AG09309 (cell line): ENCODE measurements around the gene KRTAP4-16.
"Not testable (repeated sequence)": the region's sequence is repeated elsewhere in the genome, so short reads cannot be mapped to it uniquely, and the experiment has no call there.

Source experiments
- DNase-seq: peaks from one replicate; pipeline ENCODE4 v3.0.0-alpha.2; 2010; ENCODE audit warnings: low read depth
- H3K4me3 ChIP-seq: 2 replicates; pipeline ENCODE4 v1.5.1; 2011; ENCODE audit warnings: mild to moderate bottlenecking, low read depth, low read length, moderate library complexity; ENCODE audit not compliant: control insufficient read depth
- TF ChIP-seq, protein P1 (sequence below): IDR thresholded peaks from 2 replicates; pipeline ENCODE4 v1.5.1; 2011; ENCODE audit warnings: mild to moderate bottlenecking, low read depth, low read length, inconsistent platforms; ENCODE audit not compliant: insufficient read depth, control insufficient read depth; ENCODE audit errors: missing control alignments

Gene KRTAP4-16

DNA sequence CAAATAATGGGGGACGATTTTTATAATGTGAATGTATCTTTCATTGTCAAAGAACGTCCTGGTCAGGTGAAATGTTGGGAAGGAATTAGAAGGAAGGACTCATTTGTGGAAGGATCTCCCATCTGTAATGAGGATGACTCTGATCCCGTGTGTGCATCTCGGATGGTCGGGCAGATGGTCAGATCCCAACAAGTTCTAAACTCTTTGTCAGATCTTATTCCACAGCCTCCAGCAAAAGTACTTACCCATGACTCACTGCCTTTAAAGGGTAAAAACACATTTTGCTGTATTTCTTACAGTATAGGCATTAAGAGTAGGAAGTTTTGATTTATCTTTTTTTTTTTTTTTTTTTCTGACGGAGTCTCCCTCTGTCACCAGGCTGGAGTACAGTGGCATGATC lies 3.5 kb downstream of the KRTAP4-16 start:
- DNase-seq: no peak
- no peak overlapping the region for H3K4me3 ChIP-seq
- TF ChIP-seq, protein P1, sequence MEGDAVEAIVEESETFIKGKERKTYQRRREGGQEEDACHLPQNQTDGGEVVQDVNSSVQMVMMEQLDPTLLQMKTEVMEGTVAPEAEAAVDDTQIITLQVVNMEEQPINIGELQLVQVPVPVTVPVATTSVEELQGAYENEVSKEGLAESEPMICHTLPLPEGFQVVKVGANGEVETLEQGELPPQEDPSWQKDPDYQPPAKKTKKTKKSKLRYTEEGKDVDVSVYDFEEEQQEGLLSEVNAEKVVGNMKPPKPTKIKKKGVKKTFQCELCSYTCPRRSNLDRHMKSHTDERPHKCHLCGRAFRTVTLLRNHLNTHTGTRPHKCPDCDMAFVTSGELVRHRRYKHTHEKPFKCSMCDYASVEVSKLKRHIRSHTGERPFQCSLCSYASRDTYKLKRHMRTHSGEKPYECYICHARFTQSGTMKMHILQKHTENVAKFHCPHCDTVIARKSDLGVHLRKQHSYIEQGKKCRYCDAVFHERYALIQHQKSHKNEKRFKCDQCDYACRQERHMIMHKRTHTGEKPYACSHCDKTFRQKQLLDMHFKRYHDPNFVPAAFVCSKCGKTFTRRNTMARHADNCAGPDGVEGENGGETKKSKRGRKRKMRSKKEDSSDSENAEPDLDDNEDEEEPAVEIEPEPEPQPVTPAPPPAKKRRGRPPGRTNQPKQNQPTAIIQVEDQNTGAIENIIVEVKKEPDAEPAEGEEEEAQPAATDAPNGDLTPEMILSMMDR: no peak

DNA sequence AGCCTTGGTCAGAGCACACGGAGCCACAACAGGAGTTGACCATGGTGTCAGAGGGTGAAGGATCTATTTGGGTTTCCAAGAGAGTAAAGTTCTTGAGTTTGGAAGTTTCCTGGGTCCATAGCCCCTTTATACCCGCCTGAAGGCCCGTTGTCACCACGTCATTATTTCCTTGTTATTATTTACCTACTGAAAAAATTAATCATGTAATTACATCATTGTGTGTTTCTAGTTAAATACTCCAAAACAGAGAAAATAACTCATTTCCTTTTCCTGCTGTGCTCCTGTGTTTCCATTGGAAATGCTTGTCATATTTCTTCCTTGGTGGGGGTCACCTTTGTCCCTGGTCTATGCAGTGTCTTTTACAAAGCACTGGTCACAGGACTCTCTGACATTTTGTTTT lies 4.0 kb downstream of the KRTAP4-16 start, which contains the start of gene KRTAP4-8:
TSS of gene KRTAP4-8 (minus strand) at position 101 of the 400 bp plus-strand sequence. CDS start at position 43, 58 bp downstream.
- TF ChIP-seq, protein P1: no peak
- no peak for DNase-seq

DNA sequence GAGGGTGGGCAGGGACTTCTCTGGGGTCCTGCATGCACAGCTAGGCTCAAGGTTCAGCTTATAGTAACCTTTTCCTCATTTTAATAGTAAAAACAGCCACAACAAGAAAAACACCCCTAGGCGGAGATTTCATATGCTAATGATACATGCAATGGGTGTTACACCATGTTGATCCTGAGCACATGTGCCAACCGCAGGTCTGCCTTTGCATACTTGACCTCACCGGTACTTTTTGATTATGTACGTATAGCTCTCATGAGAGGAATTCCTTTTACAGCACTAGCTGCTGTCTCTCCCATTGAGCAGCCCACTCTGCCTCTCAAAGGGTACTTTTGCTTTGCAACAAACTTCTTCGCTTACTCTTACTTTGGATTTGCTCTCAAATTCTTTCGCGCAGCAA lies 6.0 kb downstream of the KRTAP4-16 start:
- H3K4me3 ChIP-seq: no peak overlapping the region
- TF ChIP-seq, protein P1: no peak
- DNase-seq: no peak

More for the DNA sequence above, 4.0 kb downstream of the KRTAP4-16 start, which contains the start of gene KRTAP4-8:
- H3K4me3 ChIP-seq: no peak within 1 kb of the TSS

DNA sequence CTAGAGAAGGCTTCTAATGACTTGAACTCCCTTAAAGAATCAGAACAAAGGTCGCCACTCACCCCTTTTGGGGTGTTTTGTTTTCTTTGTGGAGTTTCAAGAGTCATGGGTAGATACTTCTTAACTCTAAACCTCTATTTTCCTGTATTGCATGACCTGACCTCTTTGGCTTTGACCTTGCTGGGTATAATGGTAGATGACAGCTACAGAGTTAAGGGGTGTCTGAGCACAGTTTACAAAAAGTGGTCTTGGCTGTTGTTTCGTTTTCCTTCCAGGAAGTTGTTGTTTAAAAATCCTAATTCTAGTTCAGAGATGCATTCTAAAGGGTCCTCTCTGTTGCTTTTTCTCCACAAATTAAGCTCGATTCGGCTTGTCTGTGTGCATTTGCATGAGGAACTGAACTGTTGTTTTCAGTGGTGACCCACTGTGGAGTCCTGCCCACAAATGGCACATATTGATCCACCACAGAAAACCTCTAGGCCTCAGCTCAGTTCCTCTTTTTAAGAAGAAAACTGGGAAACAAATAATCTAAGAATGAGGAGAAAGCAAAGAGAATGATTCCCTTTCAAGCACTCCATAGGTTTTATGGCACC lies 13.2 kb downstream of the KRTAP4-16 start:
- DNase-seq, H3K4me3 ChIP-seq: not testable (repeated sequence)

DNA sequence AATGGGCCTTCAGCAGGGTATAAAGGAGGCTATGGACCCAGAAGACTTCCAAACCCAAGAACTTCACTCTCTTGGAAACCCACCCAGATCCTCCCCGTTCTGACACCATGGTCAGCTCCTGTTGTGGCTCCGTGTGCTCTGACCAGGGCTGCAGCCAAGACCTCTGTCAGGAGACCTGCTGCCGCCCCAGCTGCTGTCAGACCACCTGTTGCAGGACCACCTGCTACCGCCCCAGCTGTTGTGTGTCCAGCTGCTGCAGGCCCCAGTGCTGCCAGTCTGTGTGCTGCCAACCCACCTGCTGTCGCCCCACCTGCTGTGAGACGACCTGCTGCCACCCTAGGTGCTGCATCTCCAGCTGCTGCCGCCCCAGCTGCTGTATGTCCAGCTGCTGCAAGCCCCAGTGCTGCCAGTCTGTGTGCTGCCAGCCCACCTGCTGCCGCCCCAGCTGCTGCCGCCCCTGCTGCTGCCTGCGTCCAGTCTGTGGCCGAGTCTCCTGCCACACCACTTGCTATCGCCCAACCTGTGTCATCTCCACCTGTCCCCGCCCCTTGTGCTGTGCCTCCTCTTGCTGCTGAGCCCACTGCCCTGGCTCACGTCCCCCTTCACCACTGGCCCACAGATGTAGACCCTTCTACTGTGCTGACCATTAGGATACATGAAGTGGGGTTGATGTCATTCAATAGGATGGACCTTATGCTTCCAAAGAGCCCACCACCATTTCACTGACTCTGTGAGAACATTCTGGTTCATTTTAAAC lies 17.7 kb downstream of the KRTAP4-16 start, which contains the start of gene KRTAP4-7:
TSS of gene KRTAP4-7 (plus strand) at position 51 of the 757 bp plus-strand sequence. CDS start at position 108, 57 bp downstream.
- not testable (repeated sequence) for H3K4me3 ChIP-seq, DNase-seq

DNA sequence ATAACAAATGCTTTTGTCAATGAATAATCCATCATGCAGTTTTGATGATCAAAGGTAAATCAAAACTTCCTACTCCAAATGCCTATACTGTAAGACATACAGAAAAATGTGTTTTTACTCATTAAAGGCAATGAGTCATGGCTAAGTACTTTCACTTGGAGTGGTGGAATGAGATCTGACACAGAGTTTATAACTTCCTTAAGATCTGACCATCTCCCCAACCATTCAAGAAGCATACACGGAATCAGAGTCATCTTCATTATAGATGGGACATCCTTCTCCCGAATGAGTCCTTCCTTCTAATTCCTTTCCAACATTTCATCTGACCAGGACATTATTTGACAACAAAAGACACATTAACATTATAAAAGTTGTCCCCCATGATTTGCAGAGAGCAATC lies 18.6 kb downstream of the KRTAP4-16 start:
- DNase-seq, H3K4me3 ChIP-seq: not testable (repeated sequence)

DNA sequence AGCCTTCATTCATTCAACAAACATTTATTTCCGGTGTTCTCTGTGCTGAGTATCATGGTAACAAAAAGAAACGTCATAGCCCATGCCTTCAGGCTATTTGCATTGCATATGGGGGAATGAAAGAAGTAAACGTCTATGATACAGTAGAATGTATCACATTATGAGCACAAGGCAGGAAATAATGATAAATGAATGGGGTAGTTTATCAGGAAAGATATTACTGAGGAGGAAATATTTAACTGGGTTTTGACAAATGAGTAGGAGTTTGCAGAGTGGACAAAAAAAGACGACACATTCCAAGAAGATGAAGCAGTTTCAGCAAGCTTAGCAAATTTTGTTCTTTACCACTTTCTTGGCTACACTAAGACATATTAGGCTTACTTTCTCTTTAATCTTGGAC lies 19.4 kb downstream of the KRTAP4-16 start:
- no peak for DNase-seq
- H3K4me3 ChIP-seq: no peak overlapping the region
- TF ChIP-seq, protein P1: no peak

DNA sequence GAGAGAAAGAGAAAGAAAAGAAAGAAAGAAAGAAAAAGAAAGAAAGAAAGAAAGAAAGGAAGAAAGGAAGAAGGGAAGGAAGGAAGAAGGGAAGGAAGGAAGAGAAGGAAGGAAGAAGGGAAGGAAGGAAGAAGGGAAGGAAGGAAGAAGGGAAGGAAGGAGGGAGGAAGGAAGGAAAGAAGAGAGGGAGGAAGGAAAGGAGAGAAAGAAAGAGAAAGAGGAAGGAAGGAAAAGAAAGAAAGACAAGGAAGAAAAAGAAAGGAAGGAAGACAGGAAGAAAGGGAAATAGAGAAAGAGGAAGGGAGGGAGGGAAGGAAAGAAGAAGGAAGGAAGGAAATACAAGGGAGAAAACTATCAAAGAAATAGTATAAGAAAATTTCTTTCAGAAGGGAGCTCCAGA lies 25.2 kb downstream of the KRTAP4-16 start:
- no peak for DNase-seq
- TF ChIP-seq, protein P1: no peak
- H3K4me3 ChIP-seq: no peak overlapping the region
